Retinal pigment epithelial cell (primary cell): ENCODE results near the gene KCNQ5.

Source experiments
- DNase-seq: peaks from one replicate; pipeline ENCODE4 v3.0.0-alpha.2; 2010; ENCODE audit warnings: low read depth
- H3K4me3 ChIP-seq: 2 replicates; pipeline ENCODE4 v1.5.1; 2011; ENCODE audit warnings: mild to moderate bottlenecking, low read length, control low read depth, moderate library complexity
- TF ChIP-seq, protein P1 (sequence below): conservative IDR thresholded peaks from 2 replicates; pipeline ENCODE4 v1.5.1; 2011; ENCODE audit warnings: low read depth, low read length, control low read depth, inconsistent platforms

KCNQ5 gene

DNA sequence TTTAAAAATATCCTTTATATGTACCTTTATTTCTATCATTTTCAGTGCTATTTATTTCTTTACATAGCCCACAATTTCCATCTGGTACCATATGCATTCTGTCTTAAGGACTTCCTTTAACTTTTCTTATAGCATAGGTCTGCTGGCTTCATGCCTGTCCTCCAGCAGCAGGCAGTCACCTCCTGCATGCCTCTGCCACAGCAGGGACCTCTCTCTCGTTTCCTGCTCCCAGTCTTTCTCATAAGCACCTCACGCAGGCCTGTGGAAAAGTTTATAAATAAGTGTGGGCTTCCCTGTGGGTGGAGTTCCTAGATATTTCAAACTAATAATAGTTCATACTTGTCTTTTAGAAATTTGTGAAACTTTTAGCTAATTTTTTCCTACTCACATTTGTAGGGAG is 133.9 kb downstream of the KCNQ5 start:
- no peak for DNase-seq
- TF ChIP-seq, protein P1, sequence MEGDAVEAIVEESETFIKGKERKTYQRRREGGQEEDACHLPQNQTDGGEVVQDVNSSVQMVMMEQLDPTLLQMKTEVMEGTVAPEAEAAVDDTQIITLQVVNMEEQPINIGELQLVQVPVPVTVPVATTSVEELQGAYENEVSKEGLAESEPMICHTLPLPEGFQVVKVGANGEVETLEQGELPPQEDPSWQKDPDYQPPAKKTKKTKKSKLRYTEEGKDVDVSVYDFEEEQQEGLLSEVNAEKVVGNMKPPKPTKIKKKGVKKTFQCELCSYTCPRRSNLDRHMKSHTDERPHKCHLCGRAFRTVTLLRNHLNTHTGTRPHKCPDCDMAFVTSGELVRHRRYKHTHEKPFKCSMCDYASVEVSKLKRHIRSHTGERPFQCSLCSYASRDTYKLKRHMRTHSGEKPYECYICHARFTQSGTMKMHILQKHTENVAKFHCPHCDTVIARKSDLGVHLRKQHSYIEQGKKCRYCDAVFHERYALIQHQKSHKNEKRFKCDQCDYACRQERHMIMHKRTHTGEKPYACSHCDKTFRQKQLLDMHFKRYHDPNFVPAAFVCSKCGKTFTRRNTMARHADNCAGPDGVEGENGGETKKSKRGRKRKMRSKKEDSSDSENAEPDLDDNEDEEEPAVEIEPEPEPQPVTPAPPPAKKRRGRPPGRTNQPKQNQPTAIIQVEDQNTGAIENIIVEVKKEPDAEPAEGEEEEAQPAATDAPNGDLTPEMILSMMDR, result no peak
- H3K4me3 ChIP-seq, result no peak overlapping the region

DNA sequence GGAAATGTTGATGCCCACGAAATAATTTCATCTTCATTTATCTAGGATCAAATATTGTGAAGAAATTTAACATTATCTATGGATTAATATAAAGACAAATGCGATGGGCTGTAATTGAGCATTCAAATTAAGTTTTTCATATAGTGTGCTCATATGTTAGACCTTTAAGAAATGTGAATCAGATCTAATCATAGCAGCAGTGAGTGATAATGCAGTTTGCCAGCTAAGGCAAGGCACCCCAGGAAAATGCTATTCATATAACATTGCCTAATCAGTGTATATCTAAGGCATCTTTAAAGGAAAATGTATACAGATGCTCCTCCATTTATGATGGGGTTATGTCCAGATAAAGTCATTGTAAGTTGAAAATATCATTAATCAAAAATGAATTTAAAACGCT is 135.2 kb downstream of the KCNQ5 start:
- H3K4me3 ChIP-seq, result no peak overlapping the region
- TF ChIP-seq, protein P1, result no peak
- no peak for DNase-seq

DNA sequence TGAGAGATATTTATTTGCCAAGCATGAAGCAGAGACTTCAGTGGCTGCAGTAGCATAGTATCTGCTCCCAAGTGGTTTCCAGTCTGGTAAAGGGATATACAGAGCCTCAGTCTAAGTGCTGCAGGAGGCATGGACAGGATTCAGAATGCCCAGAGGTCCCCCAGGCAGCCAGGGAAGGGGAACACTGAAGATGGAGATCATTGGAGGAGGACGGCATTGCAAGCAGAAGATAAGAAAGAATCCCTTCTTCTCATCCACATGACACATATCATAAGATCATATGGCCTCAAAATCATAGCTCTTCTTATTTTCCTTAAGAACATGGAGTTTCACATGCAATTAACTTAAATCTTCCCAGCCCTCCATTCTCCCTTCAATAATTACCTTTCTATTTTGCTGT is 136.1 kb downstream of the KCNQ5 start:
- no peak for DNase-seq
- no peak overlapping the region for H3K4me3 ChIP-seq
- TF ChIP-seq, protein P1, result no peak

DNA sequence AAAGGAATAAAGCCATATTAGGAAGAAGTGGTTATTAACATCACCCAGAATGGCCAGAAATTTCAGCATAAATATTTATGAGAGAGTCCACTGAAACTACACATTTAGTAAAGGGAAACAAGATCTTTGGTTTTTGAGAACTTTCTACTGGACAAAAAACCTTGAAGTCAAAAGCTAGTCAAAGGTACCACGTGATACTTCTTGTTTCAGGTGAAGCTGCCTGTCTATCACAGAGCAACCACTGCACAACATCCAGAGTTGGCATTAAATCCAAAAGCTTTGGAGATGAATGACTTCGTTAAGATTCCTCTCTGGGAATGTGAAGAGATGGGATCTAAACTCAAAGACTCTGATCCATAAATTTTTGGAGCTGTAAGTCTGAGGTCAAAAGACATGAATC is 137.0 kb downstream of the KCNQ5 start:
- no peak overlapping the region for H3K4me3 ChIP-seq
- TF ChIP-seq, protein P1, result no peak
- DNase-seq, result no peak

DNA sequence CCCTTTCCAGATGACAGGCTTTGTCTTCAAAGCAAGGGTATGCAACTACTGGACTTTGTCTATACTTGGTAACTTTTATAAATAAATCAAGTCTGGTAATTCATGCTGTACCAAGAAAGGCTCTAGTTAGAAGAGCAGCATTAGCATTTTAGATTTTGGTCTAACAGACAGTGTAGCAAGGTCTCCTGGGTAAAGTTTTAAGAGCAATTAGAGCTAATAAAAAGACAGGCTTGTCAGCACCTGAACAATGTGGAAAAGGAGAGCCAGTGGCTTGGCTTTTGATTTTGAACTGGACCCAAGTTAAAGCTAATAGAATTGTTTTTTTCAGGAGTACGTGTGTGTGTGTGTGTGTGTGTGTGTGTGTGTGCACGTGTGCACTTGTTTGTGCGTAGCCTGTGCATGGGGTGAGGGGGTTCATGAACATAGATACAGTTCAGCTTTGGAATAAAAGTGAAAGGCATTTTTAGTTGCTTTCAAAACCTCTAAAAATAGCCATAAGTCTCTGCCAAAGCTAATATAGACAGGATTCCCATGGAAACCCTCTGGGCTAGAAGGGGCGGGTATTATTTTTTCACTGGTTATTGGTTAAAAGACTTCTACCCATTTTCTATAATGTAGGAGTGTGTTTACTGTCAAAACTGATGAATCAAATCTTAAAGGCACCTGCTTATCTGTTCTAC is 138.4 kb downstream of the KCNQ5 start:
- TF ChIP-seq, protein P1, result no peak
- DNase-seq, result no peak
- no peak overlapping the region for H3K4me3 ChIP-seq

DNA sequence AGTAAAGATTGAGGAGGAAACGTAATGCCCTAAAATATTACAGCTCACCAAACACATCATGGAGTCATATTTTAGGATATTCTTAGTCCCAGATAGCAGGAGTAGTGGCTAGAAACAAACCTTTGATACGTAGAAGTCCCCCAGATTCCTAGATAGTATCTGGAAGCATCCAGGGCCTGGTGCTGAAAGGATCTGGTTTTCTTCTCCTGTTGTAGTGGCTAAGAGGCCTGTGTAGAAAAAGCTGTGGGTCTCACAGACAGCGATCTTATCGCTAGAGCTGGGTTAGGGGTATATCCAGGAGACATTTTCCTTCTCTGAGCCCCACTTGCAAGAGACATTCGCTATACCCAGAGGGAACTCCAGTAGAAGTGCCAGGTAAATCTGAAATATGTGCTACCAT is 139.9 kb downstream of the KCNQ5 start:
- no peak overlapping the region for H3K4me3 ChIP-seq
- TF ChIP-seq, protein P1, result no peak
- DNase-seq, result no peak

DNA sequence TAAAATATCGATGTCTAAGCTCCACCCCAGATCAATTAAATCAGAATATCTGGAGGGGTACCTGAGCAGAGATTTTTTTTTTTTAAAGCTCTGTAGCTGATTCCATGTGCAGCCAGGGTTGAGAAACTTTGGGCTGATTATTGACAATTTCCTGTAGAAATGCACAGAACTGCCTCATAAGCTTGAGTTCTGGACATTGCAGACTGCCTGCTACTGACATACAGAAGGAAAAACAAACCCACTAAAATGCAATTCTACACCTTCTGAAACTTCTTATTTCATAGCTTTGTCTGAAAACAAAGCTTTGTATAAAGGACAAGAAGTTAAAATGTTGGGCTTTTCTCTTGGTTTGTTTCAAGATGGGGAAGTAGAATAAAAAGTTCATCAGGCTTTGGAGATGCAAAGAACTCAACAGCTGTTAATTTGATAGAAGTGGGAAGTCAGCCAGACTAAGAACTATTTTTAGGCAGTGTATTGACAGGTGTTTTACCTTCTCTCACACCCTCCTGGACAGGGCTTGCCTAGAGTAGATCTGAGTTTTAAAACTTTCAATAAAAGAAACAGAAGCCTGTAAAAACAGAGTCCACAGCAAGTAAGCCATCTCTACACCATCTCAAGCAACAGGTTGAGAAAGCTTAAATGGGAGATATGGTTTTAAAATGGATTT is 147.7 kb downstream of the KCNQ5 start:
- no peak for DNase-seq
- TF ChIP-seq, protein P1, result no peak
- H3K4me3 ChIP-seq, result no peak overlapping the region
